ENCODE results near the gene LMX1B.

- TF ChIP-seq CTCF (IDR thresholded peaks at IDR 0.05; ENCODE audit: insufficient read depth, low read length), result no peak
- no peak for TF ChIP-seq GABPA (IDR thresholded peaks at IDR 0.05; ENCODE audit: low read depth)
- no peak for TF ChIP-seq POLR2AphosphoS5 (IDR thresholded peaks at IDR 0.05; ENCODE audit: low read depth)
- TF ChIP-seq SPI1 (IDR thresholded peaks at IDR 0.05; ENCODE audit: borderline replicate concordance, low read depth), result no peak
- TF ChIP-seq, protein P1, sequence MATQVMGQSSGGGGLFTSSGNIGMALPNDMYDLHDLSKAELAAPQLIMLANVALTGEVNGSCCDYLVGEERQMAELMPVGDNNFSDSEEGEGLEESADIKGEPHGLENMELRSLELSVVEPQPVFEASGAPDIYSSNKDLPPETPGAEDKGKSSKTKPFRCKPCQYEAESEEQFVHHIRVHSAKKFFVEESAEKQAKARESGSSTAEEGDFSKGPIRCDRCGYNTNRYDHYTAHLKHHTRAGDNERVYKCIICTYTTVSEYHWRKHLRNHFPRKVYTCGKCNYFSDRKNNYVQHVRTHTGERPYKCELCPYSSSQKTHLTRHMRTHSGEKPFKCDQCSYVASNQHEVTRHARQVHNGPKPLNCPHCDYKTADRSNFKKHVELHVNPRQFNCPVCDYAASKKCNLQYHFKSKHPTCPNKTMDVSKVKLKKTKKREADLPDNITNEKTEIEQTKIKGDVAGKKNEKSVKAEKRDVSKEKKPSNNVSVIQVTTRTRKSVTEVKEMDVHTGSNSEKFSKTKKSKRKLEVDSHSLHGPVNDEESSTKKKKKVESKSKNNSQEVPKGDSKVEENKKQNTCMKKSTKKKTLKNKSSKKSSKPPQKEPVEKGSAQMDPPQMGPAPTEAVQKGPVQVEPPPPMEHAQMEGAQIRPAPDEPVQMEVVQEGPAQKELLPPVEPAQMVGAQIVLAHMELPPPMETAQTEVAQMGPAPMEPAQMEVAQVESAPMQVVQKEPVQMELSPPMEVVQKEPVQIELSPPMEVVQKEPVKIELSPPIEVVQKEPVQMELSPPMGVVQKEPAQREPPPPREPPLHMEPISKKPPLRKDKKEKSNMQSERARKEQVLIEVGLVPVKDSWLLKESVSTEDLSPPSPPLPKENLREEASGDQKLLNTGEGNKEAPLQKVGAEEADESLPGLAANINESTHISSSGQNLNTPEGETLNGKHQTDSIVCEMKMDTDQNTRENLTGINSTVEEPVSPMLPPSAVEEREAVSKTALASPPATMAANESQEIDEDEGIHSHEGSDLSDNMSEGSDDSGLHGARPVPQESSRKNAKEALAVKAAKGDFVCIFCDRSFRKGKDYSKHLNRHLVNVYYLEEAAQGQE (IDR thresholded peaks at IDR 0.05; ENCODE audit: insufficient replicate concordance, low read depth), result no peak
These were observed 21.3 kb upstream of the LMX1B start for GRCh38 chr9:126592461-126592860.
